Liver (tissue), 9 donors: ENCODE measurements around the gene SERPINA6. TPM values are rescaled to one million over a fixed set of nuclear protein-coding genes. Genes with fewer than 3 reads are reported as not detected.

ENCODE experiments used
- DNase-seq: peaks from one replicate; pipeline ENCODE4 v3.0.0-alpha.2; 2017; ENCODE audit warnings: low spot score
- H3K27ac ChIP-seq, 2 donors: one replicate each; pipeline ENCODE4 v1.7.0; 2013; ENCODE audit warnings: inconsistent platforms in 2 of 2, low read length in 2 of 2, control low read depth in 1 of 2, low read depth in 1 of 2, mild to moderate bottlenecking in 1 of 2
- H3K27me3 ChIP-seq, 4 donors: one replicate each; pipeline versions ENCODE4 v1.6.1 to v1.7.0; 2013; ENCODE audit warnings: low read length in 3 of 4, inconsistent platforms in 1 of 4, mild to moderate bottlenecking in 1 of 4, moderate library complexity in 1 of 4; ENCODE audit not compliant: control insufficient read depth in 4 of 4, insufficient read depth in 4 of 4
- H3K36me3 ChIP-seq, 4 donors: one replicate each; pipeline versions ENCODE4 v1.6.1 to v1.7.0; 2013; ENCODE audit warnings: low read length in 3 of 4, mild to moderate bottlenecking in 3 of 4, low read depth in 1 of 4, moderate library complexity in 1 of 4; ENCODE audit not compliant: control insufficient read depth in 4 of 4, insufficient read depth in 3 of 4
- H3K4me1 ChIP-seq, 4 donors: one replicate each; pipeline versions ENCODE4 v1.6.1 to v1.7.0; 2013; ENCODE audit warnings: low read length in 3 of 4, mild to moderate bottlenecking in 3 of 4, moderate library complexity in 1 of 4; ENCODE audit not compliant: control insufficient read depth in 4 of 4, insufficient read depth in 4 of 4
- H3K4me3 ChIP-seq, 3 donors: one replicate each; pipeline versions ENCODE4 v1.6.1 to v1.7.0; 2013; ENCODE audit warnings: low read length in 3 of 3, control low read depth in 1 of 3, low read depth in 1 of 3, mild to moderate bottlenecking in 1 of 3
- H3K9ac ChIP-seq, 2 donors: one replicate each; pipeline ENCODE4 v1.7.0; 2013; ENCODE audit warnings: low read length in 2 of 2, mild to moderate bottlenecking in 2 of 2, moderate library complexity in 2 of 2, control low read depth in 1 of 2, low read depth in 1 of 2
- H3K9me3 ChIP-seq, 4 donors: one replicate each; pipeline versions ENCODE4 v1.6.1 to v1.7.0; 2013; ENCODE audit warnings: low read length in 3 of 4; ENCODE audit not compliant: control insufficient read depth in 4 of 4
- EGR1 ChIP-seq, 2 donors: IDR thresholded peaks; 2 replicates each; pipeline ENCODE4 v1.6.1; 2016 to 2018; ENCODE audit warnings: antibody characterized with exemption in 2 of 2, low read depth in 2 of 2
- FOXA1 ChIP-seq: IDR thresholded peaks from 2 replicates; pipeline ENCODE4 v1.6.1; 2016; ENCODE audit warnings: antibody characterized with exemption
- FOXA2 ChIP-seq: IDR thresholded peaks from 2 replicates; pipeline ENCODE4 v1.6.1; 2016; ENCODE audit warnings: antibody characterized with exemption
- GABPA ChIP-seq, 2 donors: IDR thresholded peaks in 1 of 2; conservative IDR thresholded peaks in 1 of 2; 2 replicates each; pipeline ENCODE4 v1.6.1; 2016; ENCODE audit warnings: antibody characterized with exemption in 2 of 2, mild to moderate bottlenecking in 1 of 2, moderate library complexity in 1 of 2
- HNF4A ChIP-seq, 2 donors: conservative IDR thresholded peaks; 2 replicates each; pipeline ENCODE4 v1.6.1; 2016; ENCODE audit warnings: antibody characterized with exemption in 2 of 2, mild to moderate bottlenecking in 2 of 2
- HNF4G ChIP-seq: IDR thresholded peaks from 2 replicates; pipeline ENCODE4 v1.6.1; 2016; ENCODE audit warnings: antibody characterized with exemption
- JUND ChIP-seq, 2 donors: IDR thresholded peaks; 2 replicates each; pipeline ENCODE4 v1.6.1; 2016; ENCODE audit warnings: antibody characterized with exemption in 2 of 2
- NR2F2 ChIP-seq: IDR thresholded peaks from 2 replicates; pipeline ENCODE4 v1.6.1; 2016; ENCODE audit warnings: antibody characterized with exemption
- RAD21 ChIP-seq, 2 donors: IDR thresholded peaks; 2 replicates each; pipeline ENCODE4 v1.6.1; 2016; ENCODE audit warnings: antibody characterized with exemption in 2 of 2, mild to moderate bottlenecking in 2 of 2
- REST ChIP-seq: IDR thresholded peaks from 2 replicates; pipeline ENCODE4 v1.6.1; 2016; ENCODE audit warnings: antibody characterized with exemption, mild to moderate bottlenecking
- RXRA ChIP-seq, 2 donors: IDR thresholded peaks; 2 replicates each; pipeline ENCODE4 v1.6.1; 2017 to 2018; ENCODE audit warnings: antibody characterized with exemption in 2 of 2, mild to moderate bottlenecking in 1 of 2
- SP1 ChIP-seq: IDR thresholded peaks from 2 replicates; pipeline ENCODE4 v1.6.1; 2018; ENCODE audit warnings: antibody characterized with exemption, mild to moderate bottlenecking
- TAF1 ChIP-seq: conservative IDR thresholded peaks from 2 replicates; pipeline ENCODE4 v1.6.1; 2016; ENCODE audit warnings: antibody characterized with exemption, mild to moderate bottlenecking
- YY1 ChIP-seq: IDR thresholded peaks from 2 replicates; pipeline ENCODE4 v1.6.1; 2016; ENCODE audit warnings: antibody characterized with exemption, mild to moderate bottlenecking
- WGBS: extraction: QIAGEN DNeasy Blood & Tissue Kit; methylation state at CpG from one replicate; pipeline ENCODE4 v1.1.7; 2013; 5-methylcytosine and 5-hydroxymethylcytosine counted together
- polyA plus RNA-seq, 2 donors: library from polyadenylated mRNA; stranded (reverse) in 1 of 2; unstranded in 1 of 2; fragments of 200-250 nt in 1 of 2; fragments of >200 nt in 1 of 2; fragmentation: Nextera tagmentation in 1 of 2; extraction: Ambion mirVana in 1 of 2; gene quantifications; one replicate each; pipeline versions ENCODE4 v1.2.1 to v1.2.3, GENCODE V29; 2013 to 2015
- total RNA-seq, 2 donors: library from RNA; depleted of rRNA; stranded (reverse); fragments of >200 nt; gene quantifications; one replicate each; pipeline ENCODE4 v1.2.3, GENCODE V29; 2014
- TF ChIP-seq, protein P1 (sequence below): fragments of 150-350 bp; IDR thresholded peaks from 2 replicates; pipeline ENCODE4 v1.5.1; 2017; ENCODE audit warnings: improper control_type of control experiment, low read depth, low read length; ENCODE audit not compliant: missing input control
- TF ChIP-seq, protein P2 (sequence below): IDR thresholded peaks from 2 replicates; pipeline ENCODE4 v1.6.1; 2016; ENCODE audit warnings: antibody characterized with exemption
- TF ChIP-seq, protein P3 (sequence below): IDR thresholded peaks from 2 replicates; pipeline ENCODE4 v1.6.1; 2016; ENCODE audit warnings: antibody characterized with exemption
- TF ChIP-seq, protein P4 (sequence below): IDR thresholded peaks from 2 replicates; pipeline ENCODE4 v1.6.1; 2016; ENCODE audit warnings: antibody characterized with exemption
- donor health status: healthy.
- donor health status: healthy.
- donor health status: healthy.
- donor health status: healthy.
- donor health status: healthy.

SERPINA6 gene
- total and polyA plus RNA-seq, 4 donors = 188 to 357 (median 328) TPM

- H3K9ac ChIP-seq = no peak overlapping the region
- no peaks in the 10 kb centered on the region for H3K27me3 ChIP-seq
- no peak overlapping the region for H3K27ac ChIP-seq
- no peak overlapping the region for H3K4me3 ChIP-seq
- H3K4me1 ChIP-seq = peaks cover 9 to 20% (median 15%) of the 10 kb centered on the region in 4 donors
- TF ChIP-seq FOXA2 = peak; percentile 32
- TF ChIP-seq, protein P1, sequence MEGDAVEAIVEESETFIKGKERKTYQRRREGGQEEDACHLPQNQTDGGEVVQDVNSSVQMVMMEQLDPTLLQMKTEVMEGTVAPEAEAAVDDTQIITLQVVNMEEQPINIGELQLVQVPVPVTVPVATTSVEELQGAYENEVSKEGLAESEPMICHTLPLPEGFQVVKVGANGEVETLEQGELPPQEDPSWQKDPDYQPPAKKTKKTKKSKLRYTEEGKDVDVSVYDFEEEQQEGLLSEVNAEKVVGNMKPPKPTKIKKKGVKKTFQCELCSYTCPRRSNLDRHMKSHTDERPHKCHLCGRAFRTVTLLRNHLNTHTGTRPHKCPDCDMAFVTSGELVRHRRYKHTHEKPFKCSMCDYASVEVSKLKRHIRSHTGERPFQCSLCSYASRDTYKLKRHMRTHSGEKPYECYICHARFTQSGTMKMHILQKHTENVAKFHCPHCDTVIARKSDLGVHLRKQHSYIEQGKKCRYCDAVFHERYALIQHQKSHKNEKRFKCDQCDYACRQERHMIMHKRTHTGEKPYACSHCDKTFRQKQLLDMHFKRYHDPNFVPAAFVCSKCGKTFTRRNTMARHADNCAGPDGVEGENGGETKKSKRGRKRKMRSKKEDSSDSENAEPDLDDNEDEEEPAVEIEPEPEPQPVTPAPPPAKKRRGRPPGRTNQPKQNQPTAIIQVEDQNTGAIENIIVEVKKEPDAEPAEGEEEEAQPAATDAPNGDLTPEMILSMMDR = no peak
- TF ChIP-seq, protein P2, sequence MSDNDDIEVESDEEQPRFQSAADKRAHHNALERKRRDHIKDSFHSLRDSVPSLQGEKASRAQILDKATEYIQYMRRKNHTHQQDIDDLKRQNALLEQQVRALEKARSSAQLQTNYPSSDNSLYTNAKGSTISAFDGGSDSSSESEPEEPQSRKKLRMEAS = peak; percentile 11
- TF ChIP-seq, protein P3, sequence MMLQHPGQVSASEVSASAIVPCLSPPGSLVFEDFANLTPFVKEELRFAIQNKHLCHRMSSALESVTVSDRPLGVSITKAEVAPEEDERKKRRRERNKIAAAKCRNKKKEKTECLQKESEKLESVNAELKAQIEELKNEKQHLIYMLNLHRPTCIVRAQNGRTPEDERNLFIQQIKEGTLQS = no peak
- TF ChIP-seq RXRA (IDR thresholded peaks at IDR 0.05) = no peak
- 66% methylated on average over 5 of the region's 5 CpGs for WGBS
- no peaks in the 10 kb centered on the region for H3K9me3 ChIP-seq
- H3K36me3 ChIP-seq = no peaks in the 10 kb centered on the region
- DNase-seq = no peak
Measured at GRCh38 chr14:94356379-94357056, 33.4 kb upstream of the SERPINA6 start.

- no peaks in the 10 kb centered on the region for H3K27me3 ChIP-seq
- H3K4me3 ChIP-seq = peak overlapping the region in 2 of 3 donors; percentile 36 to 46
- no peaks in the 10 kb centered on the region for H3K9me3 ChIP-seq
- peak overlapping the region in 1 of 2 donors; percentile 7 for H3K9ac ChIP-seq
- H3K4me1 ChIP-seq = peaks cover 9 to 20% (median 12%) of the 10 kb centered on the region in 4 donors
- peak overlapping the region; percentile 55 to 82 for H3K27ac ChIP-seq
- DNase-seq = peak; percentile 53
- TF ChIP-seq EGR1 (IDR thresholded peaks at IDR 0.05; ENCODE audit: low read depth in 2 of 2) (peak; percentile 94 to 96), SP1 (peak; percentile 68), YY1 (peak; percentile 58), GABPA (IDR thresholded peaks at IDR 0.05 in 1 of 2, conservative IDR thresholded peaks at IDR 0.05 in 1 of 2) (no peak), TAF1 (no peak), FOXA2 (no peak), NR2F2 (peak; percentile 10), RAD21 (IDR thresholded peaks at IDR 0.05) (peak; percentile 70 to 77), HNF4G (no peak), JUND (IDR thresholded peaks at IDR 0.05) (peak in 1 of 2 donors; percentile 63), HNF4A (conservative IDR thresholded peaks at IDR 0.05) (peak; percentile 62 to 73), REST (peak; percentile 49), FOXA1 (no peak), RXRA (IDR thresholded peaks at IDR 0.05) (peak; percentile 86 to 92)
- TF ChIP-seq, protein P2 = peak; percentile 62
- TF ChIP-seq, protein P1 = peak; percentile 44
- TF ChIP-seq, protein P3 = no peak
- TF ChIP-seq, protein P4, sequence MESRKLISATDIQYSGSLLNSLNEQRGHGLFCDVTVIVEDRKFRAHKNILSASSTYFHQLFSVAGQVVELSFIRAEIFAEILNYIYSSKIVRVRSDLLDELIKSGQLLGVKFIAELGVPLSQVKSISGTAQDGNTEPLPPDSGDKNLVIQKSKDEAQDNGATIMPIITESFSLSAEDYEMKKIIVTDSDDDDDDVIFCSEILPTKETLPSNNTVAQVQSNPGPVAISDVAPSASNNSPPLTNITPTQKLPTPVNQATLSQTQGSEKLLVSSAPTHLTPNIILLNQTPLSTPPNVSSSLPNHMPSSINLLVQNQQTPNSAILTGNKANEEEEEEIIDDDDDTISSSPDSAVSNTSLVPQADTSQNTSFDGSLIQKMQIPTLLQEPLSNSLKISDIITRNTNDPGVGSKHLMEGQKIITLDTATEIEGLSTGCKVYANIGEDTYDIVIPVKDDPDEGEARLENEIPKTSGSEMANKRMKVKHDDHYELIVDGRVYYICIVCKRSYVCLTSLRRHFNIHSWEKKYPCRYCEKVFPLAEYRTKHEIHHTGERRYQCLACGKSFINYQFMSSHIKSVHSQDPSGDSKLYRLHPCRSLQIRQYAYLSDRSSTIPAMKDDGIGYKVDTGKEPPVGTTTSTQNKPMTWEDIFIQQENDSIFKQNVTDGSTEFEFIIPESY = peak; percentile 48
- 12% methylated on average over 15 of the region's 15 CpGs for WGBS
- no peaks in the 10 kb centered on the region for H3K36me3 ChIP-seq
Measured at GRCh38 chr14:94355191-94355794, 32.2 kb upstream of the SERPINA6 start.
